Suprapubic skin (tissue), 3 donors: Measurements from ENCODE around the gene BRINP3.

Experiments
- CTCF ChIP-seq, 2 donors: fragments of 200-600 bp in 1 of 2; fragments of 450-650 bp in 1 of 2; sonication (generic) in 1 of 2; IDR thresholded peaks; one replicate each; pipeline ENCODE4 v1.5.1; 2016 to 2019; ENCODE audit warnings: antibody characterized with exemption in 2 of 2, mild to moderate bottlenecking in 1 of 2, moderate library complexity in 1 of 2
- EP300 ChIP-seq: sonication (generic); formaldehyde crosslinking; IDR thresholded peaks from one replicate; pipeline ENCODE4 v1.6.1; 2017; ENCODE audit warnings: antibody characterized with exemption
- POLR2A ChIP-seq, 2 donors: fragments of 450-650 bp; IDR thresholded peaks; one replicate each; pipeline ENCODE4 v1.6.1; 2017; ENCODE audit warnings: antibody characterized with exemption in 2 of 2, mild to moderate bottlenecking in 2 of 2, moderate library complexity in 2 of 2

- TF ChIP-seq CTCF (IDR thresholded peaks at IDR 0.05) (no peak), EP300 (no peak), POLR2A (IDR thresholded peaks at IDR 0.05) (no peak)
These were observed 284.1 kb downstream of the BRINP3 start for GRCh38 chr1:190193508-190194115.
